Esophagus muscularis mucosa (tissue), 4 donors: ENCODE results near the gene NKPD1. TPM values are rescaled to one million over a fixed set of nuclear protein-coding genes. Genes with fewer than 3 reads are reported as not detected.
A peak's percentile ranks its signal among the peaks of the same experiment; 100 is the strongest.

Experiments
- DNase-seq: peaks from one replicate; pipeline ENCODE4 v3.0.0-alpha.2; 2017; ENCODE audit errors: extremely low spot score
- H3K27ac ChIP-seq, 4 donors: fragments of 200-600 bp; sonication (generic); replicated peaks in 1 of 4; 1 replicate in 3 of 4; 2 replicates in 1 of 4; pipeline ENCODE4 v1.5.1; 2016 to 2019; ENCODE audit warnings: mild to moderate bottlenecking in 1 of 4
- H3K27me3 ChIP-seq, 4 donors: fragments of 200-600 bp; sonication (generic); one replicate each; pipeline versions ENCODE4 v1.5.1 to v1.6.0; 2016 to 2019
- H3K36me3 ChIP-seq, 4 donors: fragments of 200-600 bp; sonication (generic); one replicate each; pipeline ENCODE4 v1.5.1; 2016 to 2019
- H3K4me1 ChIP-seq, 4 donors: fragments of 200-600 bp; sonication (generic); one replicate each; pipeline ENCODE4 v1.5.1; 2016 to 2019
- H3K4me3 ChIP-seq, 4 donors: fragments of 200-600 bp; sonication (generic); 1 replicate in 2 of 4; 2 replicates in 2 of 4; pipeline ENCODE4 v1.5.1; 2016 to 2019; ENCODE audit warnings: mild to moderate bottlenecking in 4 of 4, moderate library complexity in 1 of 4
- H3K9me3 ChIP-seq, 4 donors: fragments of 200-600 bp; sonication (generic); 1 replicate in 3 of 4; 2 replicates in 1 of 4; pipeline ENCODE4 v1.5.1; 2016 to 2019
- CTCF ChIP-seq, 3 experiments: fragments of 200-600 bp in 2 of 3; fragments of 450-650 bp in 1 of 3; sonication (generic) in 2 of 3; IDR thresholded peaks; one replicate each; pipeline ENCODE4 v1.5.1; 2017 to 2019; ENCODE audit warnings: antibody characterized with exemption in 3 of 3, mild to moderate bottlenecking in 2 of 3, moderate library complexity in 1 of 3
- EP300 ChIP-seq: sonication (generic); formaldehyde crosslinking; IDR thresholded peaks from one replicate; pipeline ENCODE4 v1.6.1; 2017; ENCODE audit warnings: antibody characterized with exemption
- POLR2A ChIP-seq: fragments of 450-650 bp; IDR thresholded peaks from one replicate; pipeline ENCODE4 v1.6.1; 2017; ENCODE audit warnings: antibody characterized with exemption, moderate library complexity, mild to moderate bottlenecking, low read depth
- POLR2AphosphoS5 ChIP-seq, 2 donors: sonication (generic); formaldehyde crosslinking; IDR thresholded peaks; one replicate each; pipeline ENCODE4 v1.6.1; 2017; ENCODE audit warnings: antibody characterized with exemption in 2 of 2
- WGBS: methylation state at CpG from one replicate; pipeline ENCODE4 v1.1.5; 2018; 5-methylcytosine and 5-hydroxymethylcytosine counted together
- intact Hi-C: fragments of 100-400 bp; cut with DNase I; formaldehyde crosslinking; loops from one replicate; pipeline ENCODE4 v1.15.1; 2023
- total RNA-seq, 4 donors: library from RNA; depleted of rRNA; stranded (reverse); fragments of >200 nt; gene quantifications; one replicate each; pipeline versions ENCODE4 v1.1.0 to v1.2.1, GENCODE V29; 2016

Gene NKPD1
- total RNA-seq, 4 donors from 2014 or later: 0.26 TPM; not detected in 3

- Histone ChIP-seq H3K36me3 (peaks cover 0 to 6% (median 0%) of the 10 kb centered on the region in 4 donors), H3K4me1 (peaks cover 19 to 23% (median 21%) of the 10 kb centered on the region in 4 donors), H3K9me3 (no peaks in the 10 kb centered on the region), H3K27ac (peak overlapping the region in 1 of 4 donors; percentile 37), H3K4me3 (no peak overlapping the region), H3K27me3 (no peaks in the 10 kb centered on the region)
- intact Hi-C loops: no loop called here
- 52% methylated on average over 7 of the region's 7 CpGs for WGBS
- no peak for DNase-seq
- TF ChIP-seq EP300 (no peak), POLR2AphosphoS5 (IDR thresholded peaks at IDR 0.05) (peak in 1 of 2 donors; percentile 39), POLR2A (no peak), CTCF (IDR thresholded peaks at IDR 0.05) (no peak)
Measured at GRCh38 chr19:45171211-45171623, 10.4 kb upstream of the NKPD1 start.

DNA sequence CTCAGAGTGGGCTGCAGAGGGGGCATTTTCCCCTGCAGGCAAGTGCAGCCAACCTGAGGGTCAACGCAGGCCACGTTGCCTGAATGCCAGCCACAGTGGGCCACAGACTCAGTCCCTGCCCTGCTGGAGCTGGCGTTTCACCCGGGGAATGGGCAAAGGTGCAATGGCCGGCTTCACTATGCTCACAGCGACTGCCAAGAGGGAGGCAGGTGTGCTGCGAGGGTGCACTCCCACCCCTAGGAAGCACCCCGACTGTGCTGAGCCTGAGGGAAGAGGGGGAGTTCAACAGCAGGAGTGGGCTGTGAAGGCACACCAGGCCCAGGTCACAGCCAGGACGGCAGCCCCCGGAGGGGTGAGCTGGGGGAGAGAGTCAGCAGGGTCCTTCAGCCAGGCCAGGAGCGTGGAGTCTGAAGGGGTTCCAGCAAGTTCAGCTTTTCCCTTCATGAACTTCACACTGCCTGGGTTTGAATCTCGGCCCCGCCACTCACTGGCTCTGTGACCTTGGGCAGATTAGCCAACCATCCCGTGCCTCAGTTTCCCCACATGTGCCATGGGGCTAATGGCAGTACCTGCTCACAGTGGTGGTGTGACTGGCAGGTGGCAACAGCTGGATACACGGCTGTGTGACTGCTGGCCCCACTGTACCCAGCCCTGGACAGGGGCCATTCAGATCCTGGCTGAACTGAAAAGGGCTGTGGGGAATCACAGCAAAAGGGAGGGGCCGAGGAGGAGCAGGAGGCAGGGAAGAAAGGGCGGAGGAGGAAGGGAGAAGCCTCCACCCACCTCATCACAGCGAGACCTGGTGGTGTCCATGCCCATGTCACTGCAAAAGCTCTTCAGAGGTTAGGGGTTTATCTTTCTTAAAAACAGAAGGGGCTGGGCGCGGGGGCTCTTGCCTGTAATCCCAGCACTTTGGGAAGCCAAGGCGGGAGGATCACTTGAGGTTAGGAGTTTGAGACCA is 9.6 kb upstream of the NKPD1 start:
- WGBS: 79% methylated on average over 14 of the region's 21 CpGs
- intact Hi-C loops: no loop called here

GRCh38 chr19:45169602-45170001 is 8.8 kb upstream of the NKPD1 start:
- no peak for DNase-seq
- H3K27me3 ChIP-seq: no peaks in the 10 kb centered on the region
- H3K4me1 ChIP-seq: peaks cover 25 to 32% (median 26%) of the 10 kb centered on the region in 4 donors
- H3K9me3 ChIP-seq: no peaks in the 10 kb centered on the region
- no peak overlapping the region for H3K27ac ChIP-seq
- intact Hi-C loops: no loop called here
- 100% methylated on average over 4 of the region's 10 CpGs for WGBS
- no peak overlapping the region for H3K4me3 ChIP-seq
- peaks cover 0 to 6% (median 0%) of the 10 kb centered on the region in 4 donors for H3K36me3 ChIP-seq
- no peak for TF ChIP-seq EP300
- TF ChIP-seq POLR2A: no peak
- TF ChIP-seq CTCF (IDR thresholded peaks at IDR 0.05): no peak
- no peak for TF ChIP-seq POLR2AphosphoS5 (IDR thresholded peaks at IDR 0.05)

More for the DNA sequence above, 9.6 kb upstream of the NKPD1 start:
- H3K9me3 ChIP-seq: no peaks in the 10 kb centered on the region
- H3K27me3 ChIP-seq: no peaks in the 10 kb centered on the region
- H3K27ac ChIP-seq: no peak overlapping the region
- no peak for DNase-seq
- no peak for TF ChIP-seq POLR2A
- no peak for TF ChIP-seq POLR2AphosphoS5 (IDR thresholded peaks at IDR 0.05)
- no peak for TF ChIP-seq EP300
- no peak overlapping the region for H3K4me3 ChIP-seq
- H3K4me1 ChIP-seq: peaks cover 19 to 24% (median 21%) of the 10 kb centered on the region in 4 donors
- H3K36me3 ChIP-seq: peaks cover 0 to 6% (median 0%) of the 10 kb centered on the region in 4 donors

- no peak for DNase-seq
- intact Hi-C loops: no loop called here
- WGBS: 90% methylated on average over 6 of the region's 16 CpGs
Measured at GRCh38 chr19:45168767-45169351, 8.1 kb upstream of the NKPD1 start.

More at GRCh38 chr19:45168767-45169351, 8.1 kb upstream of the NKPD1 start:
- no peaks in the 10 kb centered on the region for H3K9me3 ChIP-seq
- no peak overlapping the region for H3K27ac ChIP-seq
- no peak overlapping the region for H3K4me3 ChIP-seq
- TF ChIP-seq EP300: no peak
- TF ChIP-seq POLR2A: no peak
- no peak for TF ChIP-seq POLR2AphosphoS5 (IDR thresholded peaks at IDR 0.05)
- TF ChIP-seq CTCF (IDR thresholded peaks at IDR 0.05): no peak
- peaks cover 30 to 37% (median 33%) of the 10 kb centered on the region in 4 donors for H3K4me1 ChIP-seq
- no peaks in the 10 kb centered on the region for H3K27me3 ChIP-seq
- peaks cover 0 to 6% (median 0%) of the 10 kb centered on the region in 4 donors for H3K36me3 ChIP-seq
